Lower lobe of right lung (tissue), 2 donors: Measurements from ENCODE around the gene TMEM132D. TPM values are rescaled to one million over a fixed set of nuclear protein-coding genes. Genes with fewer than 3 reads are reported as not detected.

Source experiments
- ATAC-seq, 2 donors: fragments of 200-7000 bp; cut with Tn5 transposase; one replicate each; pipeline ENCODE4 v1.9.1; 2020 to 2022; ENCODE audit warnings: mild to moderate bottlenecking in 2 of 2, moderate library complexity in 2 of 2
- DNase-seq: peaks from one replicate; pipeline ENCODE4 v3.0.0-alpha.2; 2020
- H3K27ac ChIP-seq: fragments of 200-600 bp; one replicate; pipeline ENCODE4 v1.8.0; 2022
- H3K27me3 ChIP-seq: fragments of 200-600 bp; one replicate; pipeline ENCODE4 v1.8.0; 2022; ENCODE audit warnings: low read depth
- H3K36me3 ChIP-seq: fragments of 200-600 bp; one replicate; pipeline ENCODE4 v1.8.0; 2022; ENCODE audit warnings: mild to moderate bottlenecking
- H3K4me1 ChIP-seq: fragments of 200-600 bp; one replicate; pipeline ENCODE4 v1.8.0; 2022
- H3K4me3 ChIP-seq: fragments of 200-600 bp; one replicate; pipeline ENCODE4 v1.8.0; 2022; ENCODE audit warnings: mild to moderate bottlenecking
- H3K9me3 ChIP-seq: fragments of 200-600 bp; one replicate; pipeline ENCODE4 v1.8.0; 2022
- CTCF ChIP-seq: fragments of 200-600 bp; IDR thresholded peaks from one replicate; pipeline ENCODE4 v1.8.0; 2022; ENCODE audit warnings: antibody characterized with exemption, mild to moderate bottlenecking
- intact Hi-C: fragments of 100-400 bp; cut with DNase I; formaldehyde crosslinking; loops from one replicate; pipeline ENCODE4 v1.11.0; 2022
- total RNA-seq: library from RNA; stranded (reverse); fragmentation: NEBNext Ultra II Directional; extraction: Animal tissue kit (Norgen Biotek cat#: 25700); gene quantifications from one replicate; pipeline ENCODE4 v1.2.1, GENCODE V29; 2021
- donor health status: DM: no; HTN: yes; CAD: no; lungs with severe emphysema.

The TMEM132D gene
- total RNA-seq, 1 donor from 2014 or later = 0.06 TPM

GRCh38 chr12:129599406-129599805, 304.4 kb downstream of the TMEM132D start:
- no peaks in the 10 kb centered on the region for H3K4me1 ChIP-seq
- intact Hi-C loops = no loop called here
- DNase-seq (no peak), ATAC-seq (no peak)
- no peak overlapping the region for H3K27ac ChIP-seq
- H3K36me3 ChIP-seq = no peaks in the 10 kb centered on the region
- no peak overlapping the region for H3K4me3 ChIP-seq
- H3K27me3 ChIP-seq = no peaks in the 10 kb centered on the region
- H3K9me3 ChIP-seq = no peaks in the 10 kb centered on the region
- no peak for TF ChIP-seq CTCF

- Histone ChIP-seq H3K4me1 (no peaks in the 10 kb centered on the region), H3K27ac (no peak overlapping the region), H3K4me3 (no peak overlapping the region), H3K9me3 (no peaks in the 10 kb centered on the region), H3K27me3 (no peaks in the 10 kb centered on the region), H3K36me3 (no peaks in the 10 kb centered on the region)
- TF ChIP-seq CTCF = no peak
- intact Hi-C loops = no loop called here
- DNase-seq = no peak
- no peak for ATAC-seq
These were observed 309.7 kb downstream of the TMEM132D start for GRCh38 chr12:129594098-129594497.

- intact Hi-C loops = no loop called here
- Histone ChIP-seq H3K9me3 (no peaks in the 10 kb centered on the region), H3K4me3 (no peak overlapping the region), H3K27me3 (no peaks in the 10 kb centered on the region), H3K36me3 (no peaks in the 10 kb centered on the region), H3K4me1 (no peaks in the 10 kb centered on the region), H3K27ac (no peak overlapping the region)
- TF ChIP-seq CTCF = no peak
- ATAC-seq = no peak
- DNase-seq = no peak
These were observed 311.4 kb downstream of the TMEM132D start for GRCh38 chr12:129592449-129592848.

- no peak for ATAC-seq
These were observed 314.3 kb downstream of the TMEM132D start for GRCh38 chr12:129589503-129589902.

GRCh38 chr12:129588142-129588541, 315.7 kb downstream of the TMEM132D start:
- H3K27ac ChIP-seq = no peak overlapping the region
- no peak overlapping the region for H3K4me3 ChIP-seq
- no peaks in the 10 kb centered on the region for H3K9me3 ChIP-seq
- intact Hi-C loops = no loop called here
- no peak for DNase-seq
- ATAC-seq = no peak
- H3K36me3 ChIP-seq = no peaks in the 10 kb centered on the region
- TF ChIP-seq CTCF = no peak
- H3K27me3 ChIP-seq = no peaks in the 10 kb centered on the region
- H3K4me1 ChIP-seq = no peaks in the 10 kb centered on the region

More at GRCh38 chr12:129589503-129589902, 314.3 kb downstream of the TMEM132D start:
- TF ChIP-seq CTCF = no peak
- H3K36me3 ChIP-seq = no peaks in the 10 kb centered on the region
- no peaks in the 10 kb centered on the region for H3K27me3 ChIP-seq
- intact Hi-C loops = no loop called here
- no peaks in the 10 kb centered on the region for H3K9me3 ChIP-seq
- no peak for DNase-seq
- no peaks in the 10 kb centered on the region for H3K4me1 ChIP-seq
- H3K27ac ChIP-seq = no peak overlapping the region
- H3K4me3 ChIP-seq = no peak overlapping the region

GRCh38 chr12:129585296-129585695, 318.5 kb downstream of the TMEM132D start:
- DNase-seq (no peak), ATAC-seq (no peak)
- no peaks in the 10 kb centered on the region for H3K4me1 ChIP-seq
- no peak overlapping the region for H3K27ac ChIP-seq
- no peaks in the 10 kb centered on the region for H3K27me3 ChIP-seq
- H3K9me3 ChIP-seq = no peaks in the 10 kb centered on the region
- no peaks in the 10 kb centered on the region for H3K36me3 ChIP-seq
- intact Hi-C loops = no loop called here
- no peak overlapping the region for H3K4me3 ChIP-seq
- no peak for TF ChIP-seq CTCF
